SK-N-SH treated with all-trans-retinoic acid at 6 μM for 48 hours (cell line): ENCODE measurements around the gene DNAL4.

Experiments used
- ARNTL ChIP-seq: fragments of 450-650 bp; formaldehyde crosslinking; IDR thresholded peaks from 2 replicates; pipeline ENCODE4 v1.5.0; 2020; ENCODE audit warnings: low read depth, mild to moderate bottlenecking, moderate library complexity, borderline replicate concordance
- BACH2 ChIP-seq: fragments of 250-450 bp; sonication (Bioruptor Pico); IDR thresholded peaks from 2 replicates; pipeline ENCODE4 v1.9.0; 2021; ENCODE audit warnings: mild to moderate bottlenecking, borderline replicate concordance
- CREB5 ChIP-seq: fragments of 250-450 bp; sonication (Bioruptor Pico); IDR thresholded peaks from 2 replicates; pipeline ENCODE4 v1.5.1; 2020; ENCODE audit warnings: low read depth, mild to moderate bottlenecking, moderate library complexity
- CSRNP3 ChIP-seq: fragments of 250-450 bp; sonication (Bioruptor Pico); IDR thresholded peaks from 2 replicates; pipeline ENCODE4 v1.5.1; 2021; ENCODE audit warnings: mild to moderate bottlenecking, moderate library complexity
- ISL1 ChIP-seq: fragments of 250-450 bp; sonication (Bioruptor Pico); IDR thresholded peaks from 2 replicates; pipeline ENCODE4 v2.1.2; 2022; ENCODE audit warnings: mild to moderate bottlenecking, moderate library complexity
- PATZ1 ChIP-seq: fragments of 250-450 bp; sonication (Bioruptor Pico); IDR thresholded peaks from 2 replicates; pipeline ENCODE4 v1.8.0; 2020; ENCODE audit warnings: mild to moderate bottlenecking, moderate library complexity, borderline replicate concordance
- SNAI2 ChIP-seq: fragments of 250-450 bp; sonication (Bioruptor Pico); IDR thresholded peaks from 2 replicates; pipeline ENCODE4 v1.5.0; 2020; ENCODE audit warnings: mild to moderate bottlenecking, moderate library complexity
- TCF4 ChIP-seq: fragments of 250-450 bp; sonication (Bioruptor Pico); IDR thresholded peaks from 2 replicates; pipeline ENCODE4 v1.8.0; 2021; ENCODE audit warnings: mild to moderate bottlenecking, moderate library complexity, borderline replicate concordance
- TOX ChIP-seq: fragments of 250-450 bp; sonication (Bioruptor Pico); IDR thresholded peaks from 2 replicates; pipeline ENCODE4 v1.8.0; 2021; ENCODE audit warnings: mild to moderate bottlenecking, moderate library complexity, borderline replicate concordance
- ZC3H10 ChIP-seq: fragments of 250-450 bp; sonication (Bioruptor Pico); IDR thresholded peaks from 2 replicates; pipeline ENCODE4 v1.5.1; 2021; ENCODE audit warnings: mild to moderate bottlenecking, moderate library complexity
- ZFP3 ChIP-seq: fragments of 250-450 bp; sonication (Bioruptor Pico); IDR thresholded peaks from 2 replicates; pipeline ENCODE4 v1.5.0; 2020; ENCODE audit warnings: mild to moderate bottlenecking, moderate library complexity
- ZNF565 ChIP-seq: fragments of 450-650 bp; formaldehyde crosslinking; conservative IDR thresholded peaks from 2 replicates; pipeline ENCODE4 v1.5.0; 2020; ENCODE audit warnings: low read depth, mild to moderate bottlenecking, moderate library complexity
- ZNF70 ChIP-seq: fragments of 450-650 bp; formaldehyde crosslinking; IDR thresholded peaks from 2 replicates; pipeline ENCODE4 v1.5.0; 2020; ENCODE audit warnings: mild to moderate bottlenecking, moderate library complexity

- no peak for TF ChIP-seq SNAI2 (CRISPR knock-in tag)
- TF ChIP-seq TOX (CRISPR knock-in tag), result no peak
- no peak for TF ChIP-seq BACH2 (CRISPR knock-in tag)
- no peak for TF ChIP-seq TCF4
- TF ChIP-seq ZNF565, result no peak
- no peak for TF ChIP-seq PATZ1 (CRISPR knock-in tag)
- TF ChIP-seq ARNTL (CRISPR knock-in tag), result no peak
- TF ChIP-seq ZNF70 (CRISPR knock-in tag), result no peak
- no peak for TF ChIP-seq CREB5 (CRISPR knock-in tag)
- no peak for TF ChIP-seq ZC3H10 (CRISPR knock-in tag)
- TF ChIP-seq ISL1 (CRISPR knock-in tag), result no peak
- TF ChIP-seq ZFP3 (CRISPR knock-in tag), result no peak
- TF ChIP-seq CSRNP3, result no peak
Measured at GRCh38 chr22:38735126-38735464, 58.8 kb downstream of the DNAL4 start.
